ENCODE data around the gene EGR2.

The EGR2 gene

DNA sequence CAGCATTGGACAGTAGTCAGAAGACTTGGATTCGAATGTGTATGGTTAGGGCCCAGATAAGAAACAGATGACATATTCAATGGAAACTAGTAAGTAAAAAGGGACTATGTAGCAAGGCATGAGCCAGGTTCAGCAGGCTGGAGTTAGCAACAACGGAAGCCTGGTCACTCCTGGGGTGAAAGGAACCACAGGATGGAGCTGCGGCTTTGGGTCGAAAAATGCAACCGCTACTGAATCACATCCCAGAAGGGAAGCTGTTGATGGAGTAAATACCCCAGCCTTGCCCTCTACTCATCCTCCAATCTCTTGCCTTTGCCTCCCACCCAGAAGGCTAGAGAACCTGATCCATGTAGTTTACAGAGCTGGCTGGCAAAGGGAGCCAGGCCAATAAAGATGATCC, 37.5 kb upstream of the EGR2 start:
- in situ Hi-C loops (cut with HindIII; ENCODE audit: low sequenced_read_pairs), result no loop called here
- H3K4me3 ChIP-seq (ENCODE audit: low read depth, low read length), result no peak overlapping the region
- no peak for DNase-seq (ENCODE audit: low read depth, low spot score)
- TF ChIP-seq, protein P1, sequence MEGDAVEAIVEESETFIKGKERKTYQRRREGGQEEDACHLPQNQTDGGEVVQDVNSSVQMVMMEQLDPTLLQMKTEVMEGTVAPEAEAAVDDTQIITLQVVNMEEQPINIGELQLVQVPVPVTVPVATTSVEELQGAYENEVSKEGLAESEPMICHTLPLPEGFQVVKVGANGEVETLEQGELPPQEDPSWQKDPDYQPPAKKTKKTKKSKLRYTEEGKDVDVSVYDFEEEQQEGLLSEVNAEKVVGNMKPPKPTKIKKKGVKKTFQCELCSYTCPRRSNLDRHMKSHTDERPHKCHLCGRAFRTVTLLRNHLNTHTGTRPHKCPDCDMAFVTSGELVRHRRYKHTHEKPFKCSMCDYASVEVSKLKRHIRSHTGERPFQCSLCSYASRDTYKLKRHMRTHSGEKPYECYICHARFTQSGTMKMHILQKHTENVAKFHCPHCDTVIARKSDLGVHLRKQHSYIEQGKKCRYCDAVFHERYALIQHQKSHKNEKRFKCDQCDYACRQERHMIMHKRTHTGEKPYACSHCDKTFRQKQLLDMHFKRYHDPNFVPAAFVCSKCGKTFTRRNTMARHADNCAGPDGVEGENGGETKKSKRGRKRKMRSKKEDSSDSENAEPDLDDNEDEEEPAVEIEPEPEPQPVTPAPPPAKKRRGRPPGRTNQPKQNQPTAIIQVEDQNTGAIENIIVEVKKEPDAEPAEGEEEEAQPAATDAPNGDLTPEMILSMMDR (IDR thresholded peaks at IDR 0.05; ENCODE audit: low read depth, low read length), result no peak

DNA sequence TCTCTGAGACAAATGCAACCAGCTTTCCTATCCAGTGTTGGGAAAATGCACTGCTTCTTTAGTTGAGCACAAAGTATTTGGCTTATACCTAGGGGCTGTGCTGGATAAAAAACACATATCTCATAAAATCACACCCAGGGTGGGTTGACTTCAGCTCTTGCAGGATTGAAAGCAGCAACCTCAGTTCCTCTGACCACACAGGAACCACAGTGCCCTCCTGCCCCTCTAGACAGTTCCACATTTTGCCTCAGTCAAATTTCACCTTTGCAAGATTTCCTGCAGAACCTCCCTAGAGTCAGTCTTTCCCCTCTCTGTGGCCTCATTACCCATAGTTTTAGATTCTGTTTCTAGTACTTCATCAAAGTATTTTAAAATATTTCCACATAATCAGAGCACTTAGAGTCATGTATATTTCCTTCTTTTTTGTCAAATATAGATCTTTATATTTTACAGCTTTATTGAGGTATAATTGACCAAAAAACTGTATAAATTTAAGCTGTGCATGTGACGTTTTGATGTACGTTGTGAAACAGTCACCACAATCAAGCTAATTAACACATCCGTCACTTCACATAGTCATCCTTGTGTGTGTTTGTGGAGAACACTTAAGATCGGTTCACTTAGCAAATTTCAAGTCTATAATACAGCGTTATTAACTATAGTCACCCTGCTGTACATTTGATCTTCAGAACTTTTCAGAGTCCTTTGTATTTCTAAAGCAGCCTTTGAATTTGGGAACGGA, 37.0 kb upstream of the EGR2 start:
- in situ Hi-C loops (cut with HindIII; ENCODE audit: low sequenced_read_pairs), result no loop called here
- DNase-seq (ENCODE audit: low read depth, low spot score), result no peak
- no peak overlapping the region for H3K4me3 ChIP-seq (ENCODE audit: low read depth, low read length)
- TF ChIP-seq, protein P1 (IDR thresholded peaks at IDR 0.05; ENCODE audit: low read depth, low read length), result no peak

DNA sequence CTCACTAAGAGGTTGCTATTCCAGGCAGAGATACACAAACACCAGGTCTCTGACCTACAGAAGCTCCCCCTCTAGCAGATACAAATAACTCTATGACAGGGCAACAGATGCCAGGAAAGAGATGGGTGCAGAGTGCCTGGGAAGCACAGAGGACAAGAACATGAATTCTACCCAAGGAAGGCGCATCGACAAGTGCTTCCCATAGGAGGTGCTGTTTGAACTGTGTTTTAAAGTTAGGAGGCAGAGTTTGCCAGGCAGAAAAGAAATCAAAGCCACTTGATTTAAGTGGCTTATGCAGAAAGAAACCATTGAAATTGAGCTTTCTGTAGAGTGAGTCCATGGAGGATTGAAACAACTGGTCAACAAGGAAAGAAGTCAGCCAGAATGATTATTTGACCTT, 35.3 kb upstream of the EGR2 start:
- in situ Hi-C loops (cut with HindIII; ENCODE audit: low sequenced_read_pairs), result no loop called here
- no peak for DNase-seq (ENCODE audit: low read depth, low spot score)
- no peak overlapping the region for H3K4me3 ChIP-seq (ENCODE audit: low read depth, low read length)
- TF ChIP-seq, protein P1 (IDR thresholded peaks at IDR 0.05; ENCODE audit: low read depth, low read length), result peak; percentile 28

DNA sequence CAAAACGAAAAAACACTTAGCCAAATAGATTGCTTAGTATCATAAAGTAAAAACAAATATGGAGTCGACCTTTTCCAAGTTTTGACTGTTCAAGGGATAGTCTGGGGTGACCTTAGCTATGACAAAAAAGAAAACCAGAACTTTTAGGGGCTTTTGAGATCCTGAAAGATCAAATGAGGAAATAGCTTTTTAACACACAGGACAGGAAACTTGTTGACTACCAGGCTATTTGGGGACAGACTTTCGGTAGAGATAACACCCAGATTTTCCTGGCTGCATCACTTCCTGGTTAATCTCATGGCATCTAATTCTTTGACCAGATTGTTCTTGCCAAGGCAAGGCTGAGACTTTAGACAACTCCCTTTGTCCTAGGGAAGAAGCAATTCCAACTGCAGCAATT, 34.5 kb upstream of the EGR2 start:
- TF ChIP-seq, protein P1 (IDR thresholded peaks at IDR 0.05; ENCODE audit: low read depth, low read length), result no peak

DNA sequence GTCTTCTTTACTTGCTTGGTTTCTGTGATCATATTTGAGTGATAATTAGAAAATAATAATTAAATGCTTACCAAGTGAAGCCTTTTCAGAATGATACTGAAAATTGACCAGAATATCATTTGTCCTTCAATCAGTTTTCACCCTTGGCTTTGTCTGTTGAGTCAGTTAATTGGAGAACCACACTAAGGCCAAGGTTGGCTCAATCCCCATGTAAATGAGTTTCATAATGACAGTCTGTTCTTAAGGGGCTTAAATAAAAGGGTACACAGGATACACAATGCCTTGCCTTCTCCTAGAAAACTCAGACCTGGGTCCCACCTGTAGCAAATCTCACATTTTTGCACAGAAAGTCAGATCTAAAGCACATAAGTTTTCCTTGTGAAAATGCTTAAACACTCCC, 31.3 kb upstream of the EGR2 start:
- H3K4me3 ChIP-seq (ENCODE audit: low read depth, low read length), result no peak overlapping the region
- DNase-seq (ENCODE audit: low read depth, low spot score), result no peak
- in situ Hi-C loops (cut with HindIII; ENCODE audit: low sequenced_read_pairs), result no loop called here
- TF ChIP-seq, protein P1 (IDR thresholded peaks at IDR 0.05; ENCODE audit: low read depth, low read length), result no peak

More for the DNA sequence above, 34.5 kb upstream of the EGR2 start:
- H3K4me3 ChIP-seq (ENCODE audit: low read depth, low read length), result no peak overlapping the region
- DNase-seq (ENCODE audit: low read depth, low spot score), result no peak
- in situ Hi-C loops (cut with HindIII; ENCODE audit: low sequenced_read_pairs), result no loop called here

DNA sequence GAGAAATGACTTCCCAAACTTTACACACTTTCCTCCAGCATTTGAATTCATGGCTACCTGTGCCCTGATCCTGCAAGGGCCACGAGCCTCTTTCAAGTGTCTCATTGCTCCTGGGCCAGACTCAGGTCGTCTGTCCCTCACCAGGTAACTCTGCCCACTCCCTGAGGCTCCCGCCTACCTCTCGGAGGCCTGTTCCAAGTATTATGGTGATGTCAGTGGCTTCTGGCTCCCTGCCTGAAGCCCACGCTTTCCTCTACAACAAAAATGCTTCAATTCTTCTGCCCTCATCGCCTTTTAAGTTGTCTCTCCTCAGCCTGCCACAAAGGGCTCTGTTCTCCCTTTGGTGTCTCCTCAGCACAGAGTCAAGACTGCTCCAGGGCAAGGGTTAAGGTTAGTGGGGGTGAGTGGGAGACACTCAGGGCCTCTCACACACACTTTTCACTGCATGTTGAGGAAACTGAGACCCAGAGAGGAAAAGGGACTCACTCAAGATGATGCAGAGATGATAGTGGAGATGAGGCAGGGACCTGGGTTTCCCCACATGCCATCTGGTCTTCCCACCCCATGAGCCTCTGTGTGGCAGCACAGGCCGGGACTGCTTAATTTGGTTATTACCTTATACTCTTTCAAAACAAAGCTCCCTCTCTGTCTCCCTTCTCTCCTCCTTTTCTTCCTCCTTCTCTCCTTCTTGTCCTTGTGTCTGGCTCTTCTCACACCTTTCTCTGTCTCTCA, 28.3 kb upstream of the EGR2 start:
- no peak for DNase-seq (ENCODE audit: low read depth, low spot score)
- TF ChIP-seq, protein P1 (IDR thresholded peaks at IDR 0.05; ENCODE audit: low read depth, low read length), result no peak
- in situ Hi-C loops (cut with HindIII; ENCODE audit: low sequenced_read_pairs), result no loop called here
- H3K4me3 ChIP-seq (ENCODE audit: low read depth, low read length), result no peak overlapping the region

Data from astrocyte of the spinal cord (primary cell).